Measurements from ENCODE around the gene SMCP.

The SMCP gene

GRCh38 chr1:152878042-152878441, at the start of gene SMCP:
Gene SMCP, plus strand, starts transcription at chr1:152878322. Its CDS starts 6,101 bp downstream, at chr1:152884423.
- DNase-seq (ENCODE audit: low read depth): no peak

- DNase-seq (ENCODE audit: low read depth): no peak
These were observed 41.3 kb upstream of the SMCP start for GRCh38 chr1:152836870-152837269.

GRCh38 chr1:152842556-152842955, 35.6 kb upstream of the SMCP start, which contains the start of gene LCE6A:
Gene LCE6A, plus strand, starts transcription at chr1:152842856. Its CDS starts 665 bp downstream, at chr1:152843521.
- DNase-seq (ENCODE audit: low read depth): no peak

GRCh38 chr1:152855661-152856060, 22.5 kb upstream of the SMCP start:
- no peak for DNase-seq (ENCODE audit: low read depth)

- no peak for DNase-seq (ENCODE audit: low read depth)
These were observed 20.1 kb upstream of the SMCP start for GRCh38 chr1:152858062-152858461.

- no peak for DNase-seq (ENCODE audit: low read depth)
These were observed 18.4 kb upstream of the SMCP start, which contains the start of gene LCE7A for GRCh38 chr1:152859696-152860095. Gene LCE7A, plus strand, starts transcription at chr1:152859996. Its CDS starts 702 bp downstream, at chr1:152860698.

- no peak for DNase-seq (ENCODE audit: low read depth)
These were observed 18.0 kb upstream of the SMCP start for GRCh38 chr1:152860129-152860528.

- no peak for DNase-seq (ENCODE audit: low read depth)
These were observed 16.7 kb upstream of the SMCP start for GRCh38 chr1:152861374-152861773.

- no peak for DNase-seq (ENCODE audit: low read depth)
These were observed 13.7 kb upstream of the SMCP start for GRCh38 chr1:152864443-152864842.

- DNase-seq (ENCODE audit: low read depth): no peak
These were observed 11.8 kb upstream of the SMCP start for GRCh38 chr1:152866321-152866720.

GRCh38 chr1:152869808-152870419, 8.2 kb upstream of the SMCP start:
- peak; percentile 24 for DNase-seq (ENCODE audit: low read depth)

- no peak for DNase-seq (ENCODE audit: low read depth)
These were observed 7.0 kb upstream of the SMCP start for GRCh38 chr1:152870831-152871730.

- DNase-seq (ENCODE audit: low read depth): no peak
These were observed 6.4 kb upstream of the SMCP start for GRCh38 chr1:152871731-152872126.

GRCh38 chr1:152873495-152873894, 4.6 kb upstream of the SMCP start:
- no peak for DNase-seq (ENCODE audit: low read depth)

- DNase-seq (ENCODE audit: low read depth): no peak
These were observed 1.3 kb upstream of the SMCP start for GRCh38 chr1:152876827-152877226.

- DNase-seq (ENCODE audit: low read depth): no peak
These were observed 1.6 kb downstream of the SMCP start for GRCh38 chr1:152879559-152880198.

- DNase-seq (ENCODE audit: low read depth): no peak
These were observed 2.2 kb downstream of the SMCP start for GRCh38 chr1:152880316-152880715.

GRCh38 chr1:152880907-152881306, 2.8 kb downstream of the SMCP start:
- DNase-seq (ENCODE audit: low read depth): no peak

- no peak for DNase-seq (ENCODE audit: low read depth)
These were observed 6.0 kb downstream of the SMCP start for GRCh38 chr1:152884085-152884484.

- DNase-seq (ENCODE audit: low read depth): no peak
These were observed 6.4 kb downstream of the SMCP start for GRCh38 chr1:152884506-152884905.

GRCh38 chr1:152884966-152885624, 7.0 kb downstream of the SMCP start:
- DNase-seq (ENCODE audit: low read depth): no peak

GRCh38 chr1:152886085-152886484, 8.0 kb downstream of the SMCP start:
- DNase-seq (ENCODE audit: low read depth): no peak

All from stimulated activated CD4-positive, alpha-beta T cell treated with anti-CD3 and anti-CD28 coated beads, Interleukin-2, amount 100 ng/mL, for 4 hours (primary cell).